Stimulated activated memory B cell treated with anti-CD40 and anti-IgM and Interleukin-4, amounts not matched to agents 10 μg/mL and 1 μg/mL and 100 μg/mL, for 72 hours (primary cell): Measurements from ENCODE around the gene HIPK2.

ENCODE experiments used
- ATAC-seq: fragments of 150-1000 bp; cut with Tn5 transposase; 2 replicates; pipeline ENCODE4 v1.10.0; 2021
- H3K27ac Mint-ChIP-seq: one replicate; pipeline ENCODE4 v1.8.0; 2022; ENCODE audit warnings: mild to moderate bottlenecking, mixed read lengths
- H3K27me3 Mint-ChIP-seq: one replicate; pipeline ENCODE4 v1.8.0; 2022; ENCODE audit warnings: mixed read lengths
- H3K36me3 Mint-ChIP-seq: one replicate; pipeline ENCODE4 v1.8.0; 2022; ENCODE audit warnings: mixed read lengths
- H3K4me1 Mint-ChIP-seq: one replicate; pipeline ENCODE4 v1.8.0; 2022; ENCODE audit warnings: mixed read lengths
- H3K4me3 Mint-ChIP-seq: one replicate; pipeline ENCODE4 v1.8.0; 2022; ENCODE audit warnings: mild to moderate bottlenecking, moderate library complexity, mixed read lengths
- H3K9me3 Mint-ChIP-seq: one replicate; pipeline ENCODE4 v1.8.0; 2022; ENCODE audit warnings: mixed read lengths

The HIPK2 gene

GRCh38 chr7:139777948-139778841 is at the start of gene HIPK2:
TSS of gene HIPK2 (minus strand) at chr7:139777998. CDS start at chr7:139777623, 375 bp downstream.
- no peaks in the 10 kb centered on the region for H3K9me3 Mint-ChIP-seq
- peaks cover 48% of the 10 kb centered on the region for H3K4me1 Mint-ChIP-seq
- peaks cover 7% of the 10 kb centered on the region for H3K36me3 Mint-ChIP-seq
- H3K27me3 Mint-ChIP-seq = no peaks in the 10 kb centered on the region
- peak within 1 kb of the TSS; percentile 97 for H3K4me3 Mint-ChIP-seq
- peak within 1 kb of the TSS; percentile 93 for H3K27ac Mint-ChIP-seq
- peak; percentile 79 for ATAC-seq

DNA sequence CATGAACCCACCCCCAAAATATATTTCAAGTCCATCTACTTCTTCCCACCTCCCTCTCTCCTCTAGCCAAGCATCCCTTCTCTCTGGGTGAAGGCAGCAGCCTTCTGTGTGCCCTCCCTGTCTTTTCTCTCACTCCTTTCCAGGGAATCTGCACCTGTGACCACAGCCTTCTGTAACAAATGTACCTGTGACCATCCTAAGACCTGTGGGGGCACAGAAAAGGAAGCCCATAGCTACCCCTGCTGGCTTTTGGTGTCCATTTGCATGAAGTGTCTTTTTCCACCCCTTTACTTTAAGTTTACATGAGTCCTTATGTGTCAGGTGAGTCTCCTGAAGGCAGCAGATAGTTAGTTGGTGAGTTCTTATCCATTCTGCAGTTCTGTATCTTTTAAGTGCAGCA is 49.2 kb upstream of the HIPK2 start:
- Mint-ChIP-seq H3K27ac (peak overlapping the region; percentile 41), H3K9me3 (no peaks in the 10 kb centered on the region), H3K4me3 (no peak overlapping the region), H3K4me1 (peaks cover 48% of the 10 kb centered on the region), H3K36me3 (peaks cover 2% of the 10 kb centered on the region), H3K27me3 (no peaks in the 10 kb centered on the region)
- ATAC-seq = no peak

GRCh38 chr7:139825666-139826290 is 48.0 kb upstream of the HIPK2 start:
- H3K4me3 Mint-ChIP-seq = no peak overlapping the region
- no peak for ATAC-seq
- no peak overlapping the region for H3K27ac Mint-ChIP-seq
- no peaks in the 10 kb centered on the region for H3K36me3 Mint-ChIP-seq
- peaks cover 39% of the 10 kb centered on the region for H3K4me1 Mint-ChIP-seq
- no peaks in the 10 kb centered on the region for H3K27me3 Mint-ChIP-seq
- no peaks in the 10 kb centered on the region for H3K9me3 Mint-ChIP-seq

GRCh38 chr7:139823959-139824521 is 46.2 kb upstream of the HIPK2 start:
- ATAC-seq = no peak

GRCh38 chr7:139822855-139823254 is 45.1 kb upstream of the HIPK2 start:
- ATAC-seq = no peak
- Mint-ChIP-seq H3K27me3 (no peaks in the 10 kb centered on the region), H3K27ac (no peak overlapping the region), H3K4me3 (no peak overlapping the region), H3K9me3 (no peaks in the 10 kb centered on the region), H3K4me1 (peaks cover 12% of the 10 kb centered on the region), H3K36me3 (no peaks in the 10 kb centered on the region)

More at GRCh38 chr7:139823959-139824521, 46.2 kb upstream of the HIPK2 start:
- Mint-ChIP-seq H3K36me3 (no peaks in the 10 kb centered on the region), H3K27me3 (no peaks in the 10 kb centered on the region), H3K27ac (no peak overlapping the region), H3K4me3 (no peak overlapping the region), H3K9me3 (no peaks in the 10 kb centered on the region), H3K4me1 (peaks cover 23% of the 10 kb centered on the region)

DNA sequence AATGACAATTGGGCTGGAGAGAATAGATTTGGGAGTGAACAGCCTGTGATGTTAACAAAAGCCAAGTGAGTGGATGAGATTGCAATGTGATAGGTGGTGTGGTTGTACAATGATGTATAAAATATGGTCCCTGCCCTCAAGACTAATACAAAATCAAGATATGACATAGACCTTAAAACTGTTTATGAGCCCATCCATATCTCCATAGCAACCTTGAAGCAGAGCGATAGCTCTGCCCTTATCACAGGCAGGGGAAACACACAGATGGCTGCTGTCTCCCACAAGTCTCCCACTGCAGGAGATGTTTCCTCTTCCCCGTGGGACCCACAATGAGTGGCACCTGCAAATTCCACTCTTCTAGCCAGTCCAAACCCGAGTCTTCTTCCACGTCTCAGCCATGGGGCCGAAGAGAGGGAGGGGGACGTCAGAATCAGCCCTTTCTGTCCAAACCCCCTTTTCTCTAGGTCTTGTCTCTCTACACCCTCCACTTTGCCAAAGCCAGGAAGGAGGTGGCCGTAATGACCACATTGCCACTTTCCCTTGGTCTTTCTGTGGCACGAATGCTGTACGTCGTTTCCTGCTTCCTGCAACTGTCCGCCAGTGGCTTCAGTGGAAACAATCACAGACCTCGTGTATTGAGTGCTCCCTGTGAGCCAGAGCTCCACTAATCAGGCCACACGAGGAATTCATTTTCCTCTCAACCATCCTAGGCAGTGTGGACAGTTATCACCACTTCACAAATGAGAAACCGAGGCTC is 43.7 kb upstream of the HIPK2 start:
- no peak overlapping the region for H3K4me3 Mint-ChIP-seq
- H3K27me3 Mint-ChIP-seq = no peaks in the 10 kb centered on the region
- no peaks in the 10 kb centered on the region for H3K4me1 Mint-ChIP-seq
- peaks cover 6% of the 10 kb centered on the region for H3K9me3 Mint-ChIP-seq
- no peak overlapping the region for H3K27ac Mint-ChIP-seq
- no peaks in the 10 kb centered on the region for H3K36me3 Mint-ChIP-seq
- no peak for ATAC-seq

- H3K4me3 Mint-ChIP-seq = no peak overlapping the region
- H3K9me3 Mint-ChIP-seq = peaks cover 12% of the 10 kb centered on the region
- no peaks in the 10 kb centered on the region for H3K36me3 Mint-ChIP-seq
- H3K27ac Mint-ChIP-seq = no peak overlapping the region
- no peak for ATAC-seq
- H3K4me1 Mint-ChIP-seq = no peaks in the 10 kb centered on the region
- no peaks in the 10 kb centered on the region for H3K27me3 Mint-ChIP-seq
Measured at GRCh38 chr7:139820089-139820488, 42.3 kb upstream of the HIPK2 start.

- H3K4me3 Mint-ChIP-seq = no peak overlapping the region
- no peaks in the 10 kb centered on the region for H3K36me3 Mint-ChIP-seq
- no peak overlapping the region for H3K27ac Mint-ChIP-seq
- H3K27me3 Mint-ChIP-seq = no peaks in the 10 kb centered on the region
- H3K9me3 Mint-ChIP-seq = peaks cover 12% of the 10 kb centered on the region
- no peaks in the 10 kb centered on the region for H3K4me1 Mint-ChIP-seq
- ATAC-seq = no peak
Measured at GRCh38 chr7:139817249-139817648, 39.5 kb upstream of the HIPK2 start.

GRCh38 chr7:139813689-139814088 is 35.9 kb upstream of the HIPK2 start:
- H3K36me3 Mint-ChIP-seq = no peaks in the 10 kb centered on the region
- no peak for ATAC-seq
- H3K4me3 Mint-ChIP-seq = no peak overlapping the region
- H3K27me3 Mint-ChIP-seq = peaks cover 11% of the 10 kb centered on the region
- no peaks in the 10 kb centered on the region for H3K4me1 Mint-ChIP-seq
- H3K9me3 Mint-ChIP-seq = peaks cover 12% of the 10 kb centered on the region
- no peak overlapping the region for H3K27ac Mint-ChIP-seq

DNA sequence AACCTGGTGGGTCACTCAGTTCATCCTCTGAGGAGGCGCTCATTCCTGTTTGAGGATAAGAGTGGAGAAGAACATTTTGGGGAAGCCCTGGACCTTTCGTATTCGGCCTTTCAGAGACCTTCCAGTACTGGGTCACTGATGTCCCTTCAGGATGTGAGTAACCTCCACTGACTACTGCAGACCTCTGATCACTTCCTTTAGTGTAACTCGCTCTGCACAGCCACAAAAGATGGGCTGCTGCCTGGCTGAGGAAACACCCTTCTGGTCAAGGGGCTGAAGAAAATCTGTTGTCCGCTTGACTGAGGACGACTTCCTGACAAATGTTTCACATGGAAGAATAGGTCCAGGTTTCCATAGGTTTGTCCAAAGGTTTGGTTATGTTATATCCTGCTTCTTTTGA is 35.4 kb upstream of the HIPK2 start:
- Mint-ChIP-seq H3K4me1 (no peaks in the 10 kb centered on the region), H3K27me3 (peaks cover 16% of the 10 kb centered on the region), H3K4me3 (no peak overlapping the region), H3K27ac (no peak overlapping the region), H3K36me3 (no peaks in the 10 kb centered on the region), H3K9me3 (peaks cover 12% of the 10 kb centered on the region)
- no peak for ATAC-seq

GRCh38 chr7:139811066-139811465 is 33.3 kb upstream of the HIPK2 start:
- no peak overlapping the region for H3K4me3 Mint-ChIP-seq
- no peaks in the 10 kb centered on the region for H3K4me1 Mint-ChIP-seq
- no peak overlapping the region for H3K27ac Mint-ChIP-seq
- peaks cover 5% of the 10 kb centered on the region for H3K9me3 Mint-ChIP-seq
- peaks cover 33% of the 10 kb centered on the region for H3K27me3 Mint-ChIP-seq
- ATAC-seq = no peak
- H3K36me3 Mint-ChIP-seq = no peaks in the 10 kb centered on the region

DNA sequence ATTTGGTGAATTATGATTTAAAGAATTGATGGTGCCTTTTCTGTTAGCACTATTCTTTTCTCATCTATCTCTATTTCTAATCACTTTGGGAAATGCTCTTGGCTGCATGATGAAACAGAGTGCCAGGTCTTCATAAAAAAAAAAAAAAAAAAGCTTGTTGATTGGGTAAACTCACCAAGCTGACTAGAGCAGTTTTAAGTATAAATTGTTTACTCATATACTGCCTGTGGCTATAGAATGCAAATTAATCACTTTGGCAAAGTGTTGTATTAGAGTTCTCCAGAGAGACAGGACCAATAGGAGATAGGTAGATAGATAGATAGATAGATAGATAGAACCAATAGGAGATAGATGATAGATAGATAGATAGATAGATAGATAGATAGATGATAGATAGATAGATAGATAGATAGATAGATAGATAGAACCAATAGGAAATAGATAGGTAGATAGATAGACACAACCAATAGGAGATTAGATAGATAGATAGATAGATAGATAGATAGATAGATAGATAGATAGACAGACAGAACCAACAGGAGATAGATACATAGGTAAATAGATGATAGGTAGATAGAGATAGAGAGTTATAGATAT is 31.1 kb upstream of the HIPK2 start:
- H3K36me3 Mint-ChIP-seq = no peaks in the 10 kb centered on the region
- H3K27ac Mint-ChIP-seq = no peak overlapping the region
- no peak overlapping the region for H3K4me3 Mint-ChIP-seq
- H3K27me3 Mint-ChIP-seq = peaks cover 33% of the 10 kb centered on the region
- no peak for ATAC-seq
- no peaks in the 10 kb centered on the region for H3K9me3 Mint-ChIP-seq
- H3K4me1 Mint-ChIP-seq = no peaks in the 10 kb centered on the region

- no peak overlapping the region for H3K27ac Mint-ChIP-seq
- peaks cover 4% of the 10 kb centered on the region for H3K36me3 Mint-ChIP-seq
- no peaks in the 10 kb centered on the region for H3K9me3 Mint-ChIP-seq
- H3K27me3 Mint-ChIP-seq = peaks cover 33% of the 10 kb centered on the region
- no peak overlapping the region for H3K4me3 Mint-ChIP-seq
- no peaks in the 10 kb centered on the region for H3K4me1 Mint-ChIP-seq
- no peak for ATAC-seq
Measured at GRCh38 chr7:139808427-139808826, 30.6 kb upstream of the HIPK2 start.

DNA sequence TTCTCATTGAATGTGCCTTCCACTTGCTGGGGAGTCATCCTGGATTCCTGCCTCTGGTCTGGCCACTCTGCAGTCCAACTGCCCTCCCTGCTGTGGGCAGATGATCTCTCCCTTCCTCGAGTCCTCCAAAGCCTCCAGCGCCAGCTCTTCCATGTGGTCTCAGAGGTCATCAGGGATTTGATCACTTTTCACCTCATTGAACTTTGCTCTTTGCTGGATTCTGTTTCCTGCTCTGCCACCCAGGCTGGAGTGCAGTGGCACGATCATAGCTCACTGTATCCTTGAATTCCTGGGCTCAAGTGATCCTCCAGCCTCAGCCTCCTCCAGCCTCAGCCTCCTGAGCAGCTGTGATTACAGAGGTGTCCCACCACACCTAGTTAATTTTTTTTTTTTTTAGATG is 29.2 kb upstream of the HIPK2 start:
- no peak for ATAC-seq
- no peak overlapping the region for H3K27ac Mint-ChIP-seq
- peaks cover 8% of the 10 kb centered on the region for H3K9me3 Mint-ChIP-seq
- no peaks in the 10 kb centered on the region for H3K4me1 Mint-ChIP-seq
- peaks cover 33% of the 10 kb centered on the region for H3K27me3 Mint-ChIP-seq
- H3K4me3 Mint-ChIP-seq = no peak overlapping the region
- peaks cover 16% of the 10 kb centered on the region for H3K36me3 Mint-ChIP-seq

- Mint-ChIP-seq H3K27me3 (peaks cover 31% of the 10 kb centered on the region), H3K4me3 (no peak overlapping the region), H3K27ac (no peak overlapping the region), H3K36me3 (peaks cover 16% of the 10 kb centered on the region), H3K9me3 (peaks cover 8% of the 10 kb centered on the region), H3K4me1 (peaks cover 7% of the 10 kb centered on the region)
- ATAC-seq = no peak
Measured at GRCh38 chr7:139804571-139804970, 26.8 kb upstream of the HIPK2 start.
